H1 (cell line): ENCODE results near the gene IDH3A. TPM values are rescaled to one million over a fixed set of nuclear protein-coding genes. Genes with fewer than 3 reads are reported as not detected.

Experiments
- ATF3 ChIP-seq: IDR thresholded peaks from 2 replicates; pipeline ENCODE4 v1.6.1; 2011; ENCODE audit warnings: low read depth, mild to moderate bottlenecking, low read length; ENCODE audit not compliant: insufficient read depth
- BACH1 ChIP-seq: IDR thresholded peaks from 2 replicates; pipeline ENCODE4 v1.6.1; 2012; ENCODE audit warnings: low read length, improper control_type of control experiment
- CTBP2 ChIP-seq: IDR thresholded peaks from 2 replicates; pipeline ENCODE4 v1.7.0; 2011; ENCODE audit warnings: borderline replicate concordance, mild to moderate bottlenecking, moderate library complexity, mixed read lengths, low read length; ENCODE audit not compliant: insufficient read depth, insufficient read length
- GABPA ChIP-seq: IDR thresholded peaks from 2 replicates; pipeline ENCODE4 v1.6.1; 2011; ENCODE audit warnings: mild to moderate bottlenecking, low read length, moderate library complexity, borderline replicate concordance; ENCODE audit not compliant: insufficient read depth
- GTF2F1 ChIP-seq: IDR thresholded peaks from 2 replicates; pipeline ENCODE4 v1.6.1; 2012; ENCODE audit warnings: low read depth, low read length, improper control_type of control experiment, borderline replicate concordance
- HDAC2 ChIP-seq, 2 experiments: fragments of 300-600 bp in 1 of 2; sonication (generic) in 1 of 2; IDR thresholded peaks; 2 replicates each; pipeline ENCODE4 v1.6.1; 2011 to 2012; ENCODE audit warnings: low read depth in 2 of 2, low read length in 2 of 2, mild to moderate bottlenecking in 2 of 2, moderate library complexity in 2 of 2, borderline replicate concordance in 1 of 2, inconsistent platforms in 1 of 2
- HDAC6 ChIP-seq: IDR thresholded peaks from one replicate; pipeline ENCODE4 v1.7.1; 2012; ENCODE audit warnings: low read depth, mild to moderate bottlenecking, inconsistent platforms, low read length, moderate library complexity
- KDM4A ChIP-seq: IDR thresholded peaks from one replicate; pipeline ENCODE4 v1.7.1; 2012; ENCODE audit warnings: low read depth, mild to moderate bottlenecking, moderate library complexity, low read length, inconsistent platforms; ENCODE audit not compliant: severe bottlenecking
- MAX ChIP-seq: IDR thresholded peaks from 2 replicates; pipeline ENCODE4 v1.6.1; 2012; ENCODE audit warnings: inconsistent platforms
- NANOG ChIP-seq: IDR thresholded peaks from 2 replicates; pipeline ENCODE4 v1.6.1; 2011; ENCODE audit warnings: low read length, low read depth, mild to moderate bottlenecking, inconsistent platforms; ENCODE audit not compliant: insufficient read depth, poor library complexity, severe bottlenecking
- RAD21 ChIP-seq, 2 experiments: IDR thresholded peaks in 1 of 2; conservative IDR thresholded peaks in 1 of 2; 2 replicates each; pipeline ENCODE4 v1.6.1; 2011; ENCODE audit warnings: low read depth in 2 of 2, low read length in 2 of 2, improper control_type of control experiment in 1 of 2, inconsistent platforms in 1 of 2, mild to moderate bottlenecking in 1 of 2, moderate library complexity in 1 of 2
- RBBP5 ChIP-seq: IDR thresholded peaks from 2 replicates; pipeline ENCODE4 v1.7.1; 2012; ENCODE audit warnings: low read depth, mild to moderate bottlenecking, inconsistent platforms, low read length, moderate library complexity, borderline replicate concordance
- SP1 ChIP-seq: IDR thresholded peaks from 2 replicates; pipeline ENCODE4 v1.6.1; 2011; ENCODE audit warnings: low read depth, low read length
- TCF12 ChIP-seq: IDR thresholded peaks from 2 replicates; pipeline ENCODE4 v1.6.1; 2011; ENCODE audit warnings: low read depth, mild to moderate bottlenecking, low read length
- USF2 ChIP-seq: IDR thresholded peaks from 2 replicates; pipeline ENCODE4 v1.6.1; 2011; ENCODE audit warnings: low read length, improper control_type of control experiment
- polyA plus RNA-seq, 7 experiments: library from polyadenylated mRNA; depleted of rRNA in 3 of 7; stranded (reverse) in 5 of 7; unstranded in 2 of 7; fragments of >200 nt in 5 of 7; fragments of 200-250 nt in 2 of 7; gene quantifications; 1 replicate in 5 of 7; 2 replicates in 1 of 7; 4 replicates in 1 of 7; pipeline versions ENCODE4 v1.2.1 to v1.2.3, GENCODE V29; 2011 to 2013; ENCODE audit warnings: missing spikeins in 2 of 7, mixed read lengths in 2 of 7
- total RNA-seq: library from RNA; stranded (reverse); fragmentation: NEBNext Ultra II Directional; extraction: Animal tissue kit (Norgen Biotek cat#: 25700); gene quantifications from 2 replicates; pipeline ENCODE4 v1.2.1, GENCODE V29; 2021

The IDH3A gene
- total and polyA plus RNA-seq, 2 of the 8 experiments (the other 6 are each of a cell fraction or from before 2014, with no cell fraction given) = 23.4 to 36.8 TPM

- TF ChIP-seq NANOG (no peak), HDAC2 (IDR thresholded peaks at IDR 0.05; ENCODE audit: borderline replicate concordance in 1 of 2, low read depth in 2 of 2, low read length in 2 of 2) (peak in 1 of 2 experiments; percentile 58; a peak in 1 of 4 replicates), ATF3 (no peak; the same call in 1 of the 2 replicates), KDM4A (no peak), MAX (0 out of 2 replicates have a peak, but pooled peaks have one; percentile 25), CTBP2 (no peak), RAD21 (IDR thresholded peaks at IDR 0.05 in 1 of 2, conservative IDR thresholded peaks at IDR 0.05 in 1 of 2; ENCODE audit: low read depth in 2 of 2, low read length in 2 of 2) (peak; percentile 84 to 86), RBBP5 (no peak), HDAC6 (no peak), BACH1 (peak; percentile 77), GTF2F1 (no peak), USF2 (no peak), SP1 (peak; percentile 23; the same call in 1 of the 2 replicates), TCF12 (0 out of 2 replicates have a peak, but pooled peaks have one; percentile 36), GABPA (0 out of 2 replicates have a peak, but pooled peaks have one; percentile 27)
These were observed 40.7 kb upstream of the IDH3A start (continued) for GRCh38 chr15:78108300-78109084.
